HepG2 (cell line): ENCODE results near the gene UTP4. TPM values are rescaled to one million over a fixed set of nuclear protein-coding genes. Genes with fewer than 3 reads are reported as not detected.

Source experiments
- ATAC-seq: fragments of 200-7000 bp; cut with Tn5 transposase; 3 replicates; pipeline ENCODE4 v1.9.1; 2020; ENCODE audit warnings: mild to moderate bottlenecking, moderate library complexity
- BruUV-seq: library from RNA; stranded (reverse); fragments of 400-500 nt; replicated peaks from 2 replicates; lab custom pipeline; 2021; lab: Mats Ljungman, UMichigan
- CTCF ChIA-PET: fragments of 300-600 bp; formaldehyde crosslinking; extraction: SDS; loops from one replicate; lab custom pipeline; 2021; ENCODE audit warnings: low total read pairs, inconsistent platforms, low intra/inter-chr PET ratio; lab: Yijun Ruan, JAX
- POLR2A ChIA-PET: fragments of 350-600 bp; sonication (Branson Sonifier 250); formaldehyde crosslinking; loops from one replicate; lab custom pipeline; 2020; ENCODE audit warnings: antibody characterized with exemption, inconsistent platforms; lab: Yijun Ruan, JAX
- DNase-seq: peaks from one replicate; pipeline ENCODE4 v3.0.0-alpha.2; 2015; ENCODE audit warnings: low spot score
- FAIRE-seq: peaks from 3 replicates; lab custom pipeline; 2011; peaks lifted over from hg19 to GRCh38; lab: Jason Lieb, UNC
- H2AFZ ChIP-seq: one replicate; pipeline ENCODE4 v1.6.1; 2011; ENCODE audit warnings: low read length, inconsistent platforms
- H3K27ac ChIP-seq: fragments of 300-600 bp; 3 replicates; pipeline ENCODE4 v1.8.0; 2011; ENCODE audit warnings: mixed run types, mild to moderate bottlenecking, mixed read lengths, low read length, inconsistent platforms; ENCODE audit not compliant: insufficient read depth; ENCODE audit errors: extremely low read length
- H3K27me3 ChIP-seq, 2 experiments: fragments of 200-600 bp in 1 of 2; 2 replicates in 1 of 2; 3 replicates in 1 of 2; pipeline versions ENCODE4 v1.6.0 to v1.8.0; 2011; ENCODE audit warnings: low read length in 2 of 2, mild to moderate bottlenecking in 2 of 2, moderate library complexity in 2 of 2, inconsistent platforms in 1 of 2; ENCODE audit not compliant: insufficient read depth in 2 of 2, control insufficient read depth in 1 of 2
- H3K36me3 ChIP-seq, 2 experiments: fragments of 200-600 bp in 1 of 2; replicated peaks in 1 of 2; 2 replicates in 1 of 2; 3 replicates in 1 of 2; pipeline versions ENCODE4 v1.5.1 to v1.8.0; 2011; ENCODE audit warnings: low read length in 2 of 2, inconsistent platforms in 1 of 2; ENCODE audit not compliant: insufficient read depth in 2 of 2, control insufficient read depth in 1 of 2
- H3K4me1 ChIP-seq: 2 replicates; pipeline ENCODE4 v1.5.1; 2012; ENCODE audit warnings: low read length, inconsistent platforms; ENCODE audit not compliant: insufficient read depth
- H3K4me2 ChIP-seq: 2 replicates; pipeline ENCODE4 v1.6.0; 2011; ENCODE audit warnings: low read depth, low read length, inconsistent platforms
- H3K4me3 ChIP-seq, 3 experiments: fragments of 200-600 bp in 1 of 3; sonication (generic), shearing (Covaris generic) in 1 of 3; replicated peaks in 1 of 3; 2 replicates each; pipeline ENCODE4 v1.5.1; 2011 to 2016; ENCODE audit warnings: low read length in 3 of 3, inconsistent platforms in 2 of 3, low read depth in 2 of 3, mild to moderate bottlenecking in 2 of 3, control low read depth in 1 of 3, mixed read lengths in 1 of 3; ENCODE audit not compliant: insufficient read depth in 1 of 3
- H3K79me2 ChIP-seq: one replicate; pipeline ENCODE4 v1.6.1; 2011; ENCODE audit warnings: low read length, inconsistent platforms; ENCODE audit not compliant: insufficient read depth
- H3K9ac ChIP-seq: 2 replicates; pipeline ENCODE4 v1.6.0; 2011; ENCODE audit warnings: mild to moderate bottlenecking, low read depth, low read length, inconsistent platforms; ENCODE audit not compliant: insufficient read depth
- H3K9me3 ChIP-seq: 2 replicates; pipeline ENCODE4 v1.5.1; 2012; ENCODE audit warnings: mild to moderate bottlenecking, low read length
- H4K20me1 ChIP-seq: 2 replicates; pipeline ENCODE4 v1.6.0; 2011; ENCODE audit warnings: inconsistent platforms, mild to moderate bottlenecking, low read length, moderate library complexity; ENCODE audit not compliant: insufficient read depth
- HOXA3 ChIP-seq: sonication (generic); formaldehyde crosslinking; IDR thresholded peaks from 2 replicates; pipeline ENCODE4 v1.5.0; 2020; ENCODE audit warnings: missing genetic modification reagents
- SPEN ChIP-seq: sonication (generic); formaldehyde crosslinking; IDR thresholded peaks from 2 replicates; pipeline ENCODE4 v1.5.1; 2020; ENCODE audit warnings: low read depth, mild to moderate bottlenecking, missing genetic modification reagents
- ZFY ChIP-seq: sonication (generic); formaldehyde crosslinking; IDR thresholded peaks from 2 replicates; pipeline ENCODE4 v1.4.0; 2020; ENCODE audit warnings: missing genetic modification reagents
- ZKSCAN5 ChIP-seq: sonication (generic); formaldehyde crosslinking; IDR thresholded peaks from 2 replicates; pipeline ENCODE4 v1.5.1; 2020; ENCODE audit warnings: mild to moderate bottlenecking, missing genetic modification reagents
- ZMYM3 ChIP-seq: sonication (generic); formaldehyde crosslinking; IDR thresholded peaks from 2 replicates; pipeline ENCODE4 v1.5.1; 2020; ENCODE audit warnings: mild to moderate bottlenecking, missing genetic modification reagents
- ZNF121 ChIP-seq: sonication (generic); formaldehyde crosslinking; IDR thresholded peaks from 2 replicates; pipeline ENCODE4 v1.5.0; 2020; ENCODE audit warnings: mild to moderate bottlenecking, missing genetic modification reagents
- ZNF318 ChIP-seq: sonication (generic); formaldehyde crosslinking; IDR thresholded peaks from 2 replicates; pipeline ENCODE4 v1.4.0; 2020; ENCODE audit warnings: mild to moderate bottlenecking, missing genetic modification reagents
- WGBS: methylation state at CpG from one replicate; pipeline ENCODE4 v1.1.6; 2017; ENCODE audit warnings: low lambda C conversion rate; 5-methylcytosine and 5-hydroxymethylcytosine counted together
- in situ Hi-C: cut with HindIII; loops from 2 replicates; pipeline ENCODE4 v1.10.0; 2017; ENCODE audit warnings: low pct_unique_long_range_greater_than_20kb; ENCODE audit not compliant: extremely low pct_ligation_motif_present
- intact Hi-C: fragments of 100-400 bp; cut with micrococcal nuclease; formaldehyde crosslinking; loops from one replicate; pipeline ENCODE4 v1.10.0; 2022; ENCODE audit not compliant: unreplicated experiment
- polyA plus RNA-seq, 8 experiments: library from polyadenylated mRNA; depleted of rRNA in 3 of 8; stranded (reverse) in 7 of 8; unstranded in 1 of 8; fragments of >200 nt; fragmentation: Illumina TruSeq in 4 of 8; extraction: Trizol in 4 of 8; gene quantifications; 2 replicates each; pipeline versions ENCODE4 v1.2.1 to v1.2.3, GENCODE V29; 2011 to 2016; ENCODE audit warnings: low read depth in 4 of 8, missing spikeins in 1 of 8, mixed read lengths in 1 of 8; ENCODE audit not compliant: insufficient read depth in 1 of 8
- total RNA-seq, 5 experiments: library from RNA; depleted of rRNA; stranded (reverse); fragments of >200 nt; fragmentation: Illumina TruSeq; extraction: Trizol; gene quantifications; 2 replicates each; pipeline ENCODE4 v1.2.3, GENCODE V29; 2016; ENCODE audit warnings: low read depth in 1 of 5

UTP4 gene
- total and polyA plus RNA-seq, 2 of the 13 experiments (the other 11 are each of a cell fraction or from before 2014, with no cell fraction given): 30.0 to 85.8 TPM

- Histone ChIP-seq H3K36me3 (no peaks in the 10 kb centered on the region; a peak in 1 of 5 replicates), H3K4me3 (0 out of 6 replicates have a peak overlapping the region, but pooled peaks of 1 of the 3 experiments have one; percentile 67), H3K9ac (peak overlapping the region; percentile 50; the same call in 1 of the 2 replicates), H3K4me1 (peaks cover 38% of the 10 kb centered on the region), H3K27ac (no peak overlapping the region), H3K9me3 (no peaks in the 10 kb centered on the region), H2AFZ (no peak overlapping the region), H3K27me3 (no peaks in the 10 kb centered on the region), H3K79me2 (no peaks in the 10 kb centered on the region), H3K4me2 (peak overlapping the region; percentile 88), H4K20me1 (no peaks in the 10 kb centered on the region)
- TF ChIP-seq ZMYM3 (CRISPR knock-in tag) (peak; percentile 0; the same call in 1 of the 2 replicates), ZNF121 (CRISPR knock-in tag) (peak; percentile 69), ZKSCAN5 (no peak), ZFY (CRISPR knock-in tag) (no peak)
- DNase-seq (no peak), FAIRE-seq (no peak), ATAC-seq (no peak)
- intact Hi-C loops (no loop called here), in situ Hi-C loops (no loop called here)
- no TSS peak for BruUV-seq
- POLR2A ChIA-PET: interaction anchor here (1.3 to 1.8 kb wide), 2 partner anchors 17 to 44 kb away, joined by 3 to 9 read pairs; partner anchors contain the start of gene HAS3
- 68% methylated on average over 4 of the region's 4 CpGs for WGBS
- CTCF ChIA-PET: no interaction called here
Observed at GRCh38 chr16:69088684-69089083, 43.8 kb upstream of the UTP4 start.

- POLR2A ChIA-PET: interaction anchor here (0.8 to 1.8 kb wide), 3 partner anchors 11 to 44 kb away, joined by 3 to 9 read pairs (median 3); partner anchors contain the start of gene HAS3
- Histone ChIP-seq H3K9ac (peak overlapping the region; percentile 50), H4K20me1 (no peaks in the 10 kb centered on the region), H3K4me1 (peaks cover 38% of the 10 kb centered on the region), H3K9me3 (no peaks in the 10 kb centered on the region), H3K4me3 (peak overlapping the region; percentile 29 to 67 (median 34)), H3K4me2 (peak overlapping the region; percentile 88), H3K27me3 (no peaks in the 10 kb centered on the region), H3K27ac (peak overlapping the region; percentile 2), H2AFZ (peak overlapping the region; percentile 25), H3K79me2 (no peaks in the 10 kb centered on the region), H3K36me3 (no peaks in the 10 kb centered on the region; a peak in 1 of 5 replicates)
- intact Hi-C loops (no loop called here), in situ Hi-C loops (no loop called here)
- no TSS peak for BruUV-seq
- peak; percentile 71 for FAIRE-seq
- ATAC-seq: peak; percentile 96
- CTCF ChIA-PET: no interaction called here
- peak; percentile 72 for DNase-seq
- 9% methylated on average over 12 of the region's 16 CpGs for WGBS
- peak; percentile 49; the same call in 1 of the 2 replicates for TF ChIP-seq HOXA3 (CRISPR knock-in tag)
- peak; percentile 31; the same call in 1 of the 2 replicates for TF ChIP-seq ZNF318
- peak; percentile 40; the same call in 1 of the 2 replicates for TF ChIP-seq SPEN
Observed at GRCh38 chr16:69089091-69089910, 43.1 kb upstream of the UTP4 start.
